H1 (cell line): ENCODE results near the gene EDEM1. TPM values are rescaled to one million over a fixed set of nuclear protein-coding genes. Genes with fewer than 3 reads are reported as not detected.

Source experiments
- CTCF ChIA-PET: fragments of 300-600 bp; sonication (Branson Sonifier 250); formaldehyde crosslinking; loops from one replicate; lab custom pipeline; 2021; ENCODE audit not compliant: partially characterized antibody; lab: Charles Lee
- POLR2A ChIA-PET: fragments of 300-600 bp; sonication (Branson Sonifier 250); formaldehyde crosslinking; loops from one replicate; lab custom pipeline; 2021; ENCODE audit warnings: inconsistent platforms; ENCODE audit not compliant: partially characterized antibody; lab: Charles Lee
- DNase-seq, 2 experiments: peaks; one replicate each; pipeline versions ENCODE4 v3.0.0 to v3.0.0-alpha.2; 2010 to 2022; ENCODE audit warnings: low spot score in 2 of 2, low read depth in 1 of 2, mixed read lengths in 1 of 2
- FAIRE-seq: peaks from 2 replicates; lab custom pipeline; 2011; peaks lifted over from hg19 to GRCh38; lab: Jason Lieb, UNC
- H2AFZ ChIP-seq: 2 replicates; pipeline ENCODE4 v1.8.1; 2012; ENCODE audit warnings: low read length, inconsistent platforms
- H2AK5ac ChIP-seq: 2 replicates; pipeline ENCODE4 v1.6.1; 2013; ENCODE audit warnings: low read depth, low read length
- H2BK120ac ChIP-seq: replicated peaks from 2 replicates; pipeline ENCODE3; 2013; ENCODE audit warnings: low read depth, low read length, inconsistent platforms
- H2BK12ac ChIP-seq: 2 replicates; pipeline ENCODE4 v1.6.1; 2013; ENCODE audit warnings: low read depth, low read length
- H2BK15ac ChIP-seq: 2 replicates; pipeline ENCODE4 v1.6.1; 2013; ENCODE audit warnings: low read length
- H2BK20ac ChIP-seq: 2 replicates; pipeline ENCODE4 v1.6.1; 2013; ENCODE audit warnings: low read length
- H2BK5ac ChIP-seq: 2 replicates; pipeline ENCODE4 v1.6.1; 2013; ENCODE audit warnings: low read depth, low read length
- H3K14ac ChIP-seq: 2 replicates; pipeline ENCODE4 v1.6.1; 2013; ENCODE audit warnings: inconsistent platforms; ENCODE audit not compliant: insufficient read length
- H3K18ac ChIP-seq: 2 replicates; pipeline ENCODE4 v1.6.1; 2013; ENCODE audit warnings: low read length; ENCODE audit errors: extremely low read depth
- H3K23ac ChIP-seq: 2 replicates; pipeline ENCODE4 v1.6.1; 2013; ENCODE audit warnings: inconsistent platforms; ENCODE audit not compliant: insufficient read length
- H3K23me2 ChIP-seq: 2 replicates; pipeline ENCODE4 v1.6.1; 2013; ENCODE audit warnings: low read depth, low read length
- H3K27ac ChIP-seq: 2 replicates; pipeline ENCODE4 v1.6.1; 2011; ENCODE audit warnings: low read depth, low read length, inconsistent platforms
- H3K27me3 ChIP-seq, 4 experiments: replicated peaks in 1 of 4; 1 replicate in 1 of 4; 2 replicates in 3 of 4; pipeline versions ENCODE4 v1.6.1 to v1.8.1; 2011 to 2013; ENCODE audit warnings: low read length in 3 of 4, mild to moderate bottlenecking in 3 of 4, inconsistent platforms in 2 of 4, mixed read lengths in 2 of 4, moderate library complexity in 1 of 4; ENCODE audit not compliant: control insufficient read depth in 3 of 4, insufficient read depth in 3 of 4; ENCODE audit errors: extremely low read depth in 1 of 4
- H3K36me3 ChIP-seq, 4 experiments: 2 replicates each; pipeline versions ENCODE4 v1.6.1 to v1.8.1; 2011 to 2013; ENCODE audit warnings: mild to moderate bottlenecking in 4 of 4, low read length in 3 of 4, moderate library complexity in 2 of 4, control low read depth in 1 of 4, inconsistent platforms in 1 of 4; ENCODE audit not compliant: insufficient read depth in 4 of 4, control insufficient read depth in 2 of 4
- H3K4ac ChIP-seq: replicated peaks from 2 replicates; pipeline ENCODE3; 2013; ENCODE audit warnings: low read length, low read depth, mixed read lengths, inconsistent platforms; ENCODE audit not compliant: insufficient read length
- H3K4me1 ChIP-seq, 4 experiments: replicated peaks in 1 of 4; 1 replicate in 1 of 4; 2 replicates in 3 of 4; pipeline versions ENCODE4 v1.6.1 to v1.8.1; 2011 to 2013; ENCODE audit warnings: low read length in 3 of 4, inconsistent platforms in 2 of 4, mixed read lengths in 1 of 4; ENCODE audit not compliant: insufficient read depth in 4 of 4, control insufficient read depth in 3 of 4
- H3K4me2 ChIP-seq, 2 experiments: 2 replicates each; pipeline versions ENCODE4 v1.6.1 to v1.8.1; 2011 to 2013; ENCODE audit warnings: low read depth in 2 of 2, low read length in 2 of 2, control low read depth in 1 of 2, inconsistent platforms in 1 of 2, mild to moderate bottlenecking in 1 of 2; ENCODE audit not compliant: insufficient read depth in 1 of 2
- H3K4me3 ChIP-seq, 4 experiments: fragments of 200-600, 300-600 bp in 1 of 4; sonication (generic), shearing (Covaris generic), sonication (Bioruptor Twin) in 1 of 4; 2 replicates each; pipeline versions ENCODE4 v1.5.1 to v1.8.1; 2011 to 2016; ENCODE audit warnings: low read length in 4 of 4, low read depth in 3 of 4, control low read depth in 2 of 4, inconsistent platforms in 2 of 4, mild to moderate bottlenecking in 2 of 4, mixed read lengths in 1 of 4, moderate library complexity in 1 of 4; ENCODE audit not compliant: insufficient read depth in 2 of 4; ENCODE audit errors: extremely low read depth in 1 of 4
- H3K56ac ChIP-seq: replicated peaks from 2 replicates; pipeline ENCODE3; 2013; ENCODE audit warnings: low read depth, mild to moderate bottlenecking, mixed read lengths, low read length, inconsistent platforms; ENCODE audit not compliant: insufficient read length
- H3K79me1 ChIP-seq: 2 replicates; pipeline ENCODE4 v1.6.1; 2013; ENCODE audit warnings: low read depth, low read length, control low read depth
- H3K79me2 ChIP-seq, 2 experiments: 2 replicates each; pipeline versions ENCODE4 v1.6.1 to v1.8.1; 2012 to 2013; ENCODE audit warnings: low read length in 2 of 2, mild to moderate bottlenecking in 2 of 2, inconsistent platforms in 1 of 2; ENCODE audit not compliant: insufficient read depth in 2 of 2, control insufficient read depth in 1 of 2
- H3K9ac ChIP-seq, 4 experiments: replicated peaks in 1 of 4; 1 replicate in 1 of 4; 2 replicates in 3 of 4; pipeline versions ENCODE4 v1.6.1 to v1.8.1; 2011 to 2013; ENCODE audit warnings: low read depth in 3 of 4, low read length in 3 of 4, control low read depth in 2 of 4, mild to moderate bottlenecking in 2 of 4, moderate library complexity in 2 of 4, inconsistent platforms in 1 of 4; ENCODE audit errors: extremely low read depth in 1 of 4
- H3K9me3 ChIP-seq, 2 experiments: 2 replicates each; pipeline versions ENCODE4 v1.6.1 to v1.8.1; 2012 to 2013; ENCODE audit warnings: mild to moderate bottlenecking in 2 of 2, moderate library complexity in 2 of 2, control low read depth in 1 of 2, inconsistent platforms in 1 of 2, low read depth in 1 of 2, low read length in 1 of 2, mixed read lengths in 1 of 2; ENCODE audit not compliant: insufficient read depth in 2 of 2
- H4K20me1 ChIP-seq, 2 experiments: replicated peaks in 1 of 2; 2 replicates each; pipeline versions ENCODE3 to v1.8.1; 2011 to 2013; ENCODE audit warnings: inconsistent platforms in 2 of 2, low read length in 2 of 2, mild to moderate bottlenecking in 1 of 2; ENCODE audit not compliant: insufficient read depth in 2 of 2, control insufficient read depth in 1 of 2
- H4K5ac ChIP-seq: 2 replicates; pipeline ENCODE4 v1.6.1; 2013; ENCODE audit warnings: low read length, low read depth, mixed read lengths, inconsistent platforms; ENCODE audit not compliant: insufficient read length
- H4K8ac ChIP-seq: 2 replicates; pipeline ENCODE4 v1.8.0; 2013; ENCODE audit warnings: mild to moderate bottlenecking, moderate library complexity, low read length, inconsistent platforms; ENCODE audit not compliant: insufficient read depth; ENCODE audit errors: extremely low read depth
- H4K91ac ChIP-seq: replicated peaks from 2 replicates; pipeline ENCODE3; 2013; ENCODE audit warnings: low read length, mixed read lengths, inconsistent platforms; ENCODE audit not compliant: insufficient read length
- BRCA1 ChIP-seq: IDR thresholded peaks from 2 replicates; pipeline ENCODE4 v1.6.1; 2012; ENCODE audit warnings: low read depth, low read length, improper control_type of control experiment
- CBX5 ChIP-seq: fragments of 300-800, 300-1000 bp; sonication (generic); IDR thresholded peaks from 2 replicates; pipeline ENCODE4 v1.7.1; 2016; ENCODE audit warnings: antibody characterized with exemption, low read length, low read depth
- CHD1 ChIP-seq: IDR thresholded peaks from 2 replicates; pipeline ENCODE4 v1.6.1; 2012; ENCODE audit warnings: low read depth, low read length, improper control_type of control experiment
- CTBP2 ChIP-seq: IDR thresholded peaks from 2 replicates; pipeline ENCODE4 v1.7.0; 2011; ENCODE audit warnings: borderline replicate concordance, mild to moderate bottlenecking, moderate library complexity, mixed read lengths, low read length; ENCODE audit not compliant: insufficient read depth, insufficient read length
- EZH2 ChIP-seq: fragments of 200-600 bp; sonication (generic); IDR thresholded peaks from 2 replicates; pipeline ENCODE4 v1.7.1; 2012; ENCODE audit warnings: low read depth, mild to moderate bottlenecking, moderate library complexity, low read length, inconsistent platforms; ENCODE audit not compliant: severe bottlenecking
- JUND ChIP-seq: IDR thresholded peaks from 2 replicates; pipeline ENCODE4 v1.6.1; 2011; ENCODE audit warnings: mild to moderate bottlenecking, improper control_type of control experiment, low read length
- KDM1A ChIP-seq: fragments of 200-600, 300-600 bp; sonication (generic); IDR thresholded peaks from 2 replicates; pipeline ENCODE4 v1.7.1; 2016; ENCODE audit warnings: mild to moderate bottlenecking, low read length, borderline replicate concordance
- KDM4A ChIP-seq: IDR thresholded peaks from one replicate; pipeline ENCODE4 v1.7.1; 2012; ENCODE audit warnings: low read depth, mild to moderate bottlenecking, moderate library complexity, low read length, inconsistent platforms; ENCODE audit not compliant: severe bottlenecking
- KDM5A ChIP-seq: fragments of 200-600 bp; IDR thresholded peaks from 2 replicates; pipeline ENCODE4 v1.7.1; 2012; ENCODE audit warnings: mild to moderate bottlenecking, low read length, inconsistent platforms, mixed read lengths
- PHF8 ChIP-seq: fragments of 200-600 bp; sonication (generic); conservative IDR thresholded peaks from 2 replicates; pipeline ENCODE4 v1.7.1; 2012; ENCODE audit warnings: low read depth, mild to moderate bottlenecking, inconsistent platforms, low read length, moderate library complexity
- POU5F1 ChIP-seq: IDR thresholded peaks from 2 replicates; pipeline ENCODE4 v1.6.1; 2011; ENCODE audit warnings: low read depth, mild to moderate bottlenecking, low read length, moderate library complexity
- RFX5 ChIP-seq: IDR thresholded peaks from 2 replicates; pipeline ENCODE4 v1.6.1; 2011; ENCODE audit warnings: low read depth, low read length, improper control_type of control experiment, borderline replicate concordance
- SRF ChIP-seq: IDR thresholded peaks from 2 replicates; pipeline ENCODE4 v1.6.1; 2011; ENCODE audit warnings: mild to moderate bottlenecking, low read depth, low read length, moderate library complexity
- SUZ12 ChIP-seq: fragments of 200-600 bp; sonication (generic); IDR thresholded peaks from 2 replicates; pipeline ENCODE4 v1.6.1; 2012; ENCODE audit warnings: mild to moderate bottlenecking, inconsistent platforms, low read length, moderate library complexity, mixed read lengths
- TCF12 ChIP-seq: IDR thresholded peaks from 2 replicates; pipeline ENCODE4 v1.6.1; 2011; ENCODE audit warnings: low read depth, mild to moderate bottlenecking, low read length
- WGBS, 2 experiments: shearing (Covaris generic) in 1 of 2; methylation state at CpG; one replicate each; pipeline versions ENCODE4 v1.1.6 to v1.1.7; 2013 to 2015; ENCODE audit warnings: low lambda C conversion rate in 2 of 2, mixed read lengths in 2 of 2, inconsistent platforms in 1 of 2, low coverage in 1 of 2, missing lambda C conversion rate in 1 of 2; ENCODE audit not compliant: insufficient replicate concordance in 2 of 2, insufficient coverage in 1 of 2, insufficient read length in 1 of 2; ENCODE audit errors: extremely low coverage in 1 of 2, missing lambda C conversion rate in 1 of 2; 5-methylcytosine and 5-hydroxymethylcytosine counted together
- polyA plus RNA-seq, 7 experiments: library from polyadenylated mRNA; depleted of rRNA in 3 of 7; stranded (reverse) in 5 of 7; unstranded in 2 of 7; fragments of >200 nt in 5 of 7; fragments of 200-250 nt in 2 of 7; gene quantifications; 1 replicate in 5 of 7; 2 replicates in 1 of 7; 4 replicates in 1 of 7; pipeline versions ENCODE4 v1.2.1 to v1.2.3, GENCODE V29; 2011 to 2013; ENCODE audit warnings: missing spikeins in 2 of 7, mixed read lengths in 2 of 7
- total RNA-seq: library from RNA; stranded (reverse); fragmentation: NEBNext Ultra II Directional; extraction: Animal tissue kit (Norgen Biotek cat#: 25700); gene quantifications from 2 replicates; pipeline ENCODE4 v1.2.1, GENCODE V29; 2021

Gene EDEM1
- total and polyA plus RNA-seq, 2 of the 8 experiments (the other 6 are each of a cell fraction or from before 2014, with no cell fraction given) = 4.8 to 16.4 TPM

GRCh38 chr3:5219216-5219615 lies 31.7 kb downstream of the EDEM1 start:
- Histone ChIP-seq H3K23ac (no peak overlapping the region), H2AK5ac (no peak overlapping the region), H4K8ac (no peak overlapping the region), H2BK5ac (no peak overlapping the region), H2BK120ac (no peak overlapping the region), H3K18ac (no peak overlapping the region), H4K20me1 (no peaks in the 10 kb centered on the region), H3K4me3 (no peak overlapping the region), H3K79me2 (no peaks in the 10 kb centered on the region), H2BK12ac (no peak overlapping the region), H3K14ac (no peak overlapping the region), H4K5ac (no peak overlapping the region), H3K4ac (no peak overlapping the region), H3K9me3 (no peaks in the 10 kb centered on the region), H3K56ac (no peak overlapping the region), H3K9ac (no peak overlapping the region), H3K27me3 (no peaks in the 10 kb centered on the region), H3K27ac (no peak overlapping the region)
- POLR2A ChIA-PET = interaction anchor here (0.6 kb wide), 1 partner anchor 1402 kb away, joined by 4 read pairs; no protein-coding TSS in a partner anchor
- CTCF ChIA-PET = interaction anchor here (1.4 kb wide), 1 partner anchor 14 kb away, joined by 3 read pairs; no protein-coding TSS in a partner anchor
- no peak for FAIRE-seq
- TF ChIP-seq KDM5A = no peak
- no peak for TF ChIP-seq KDM1A
- no peak for TF ChIP-seq EZH2
- no peak for TF ChIP-seq SRF
- no peak for TF ChIP-seq RFX5
- TF ChIP-seq CTBP2 = no peak
- TF ChIP-seq SUZ12 = no peak
- no peak for TF ChIP-seq PHF8
- no peak for TF ChIP-seq CHD1
- no peak for TF ChIP-seq TCF12
- TF ChIP-seq POU5F1 = no peak
- TF ChIP-seq BRCA1 = no peak
- TF ChIP-seq JUND = no peak
- TF ChIP-seq KDM4A = no peak
- no peak for TF ChIP-seq CBX5
- TF ChIP-seq, all 59 proteins: peak for 0
- H2BK15ac ChIP-seq = no peak overlapping the region
- no peak overlapping the region for H4K91ac ChIP-seq
- no peak overlapping the region for H2AFZ ChIP-seq
- 27% methylated on average over 4 of the region's 4 CpGs; no CpG with 5 or more reads in 1 of the 2 experiments for WGBS, 2 experiments
- no peak overlapping the region for H3K4me2 ChIP-seq
- H2BK20ac ChIP-seq = no peak overlapping the region
- no peak for DNase-seq
- no peaks in the 10 kb centered on the region for H3K23me2 ChIP-seq
- peaks cover 6 to 24% (median 15%) of the 10 kb centered on the region in 4 experiments; a peak in 5 of 7 replicates for H3K4me1 ChIP-seq
- peaks cover 5 to 23% (median 9%) of the 10 kb centered on the region in 4 experiments; a peak in 6 of 8 replicates for H3K36me3 ChIP-seq
- H3K79me1 ChIP-seq = no peaks in the 10 kb centered on the region; the same call in 1 of the 2 replicates
